ENCODE measurements around the gene CLCN5. TPM values are rescaled to one million over a fixed set of nuclear protein-coding genes. Genes with fewer than 3 reads are reported as not detected.

CLCN5 gene
- total RNA-seq, 1 donor from 2014 or later: 13.1 TPM

DNA sequence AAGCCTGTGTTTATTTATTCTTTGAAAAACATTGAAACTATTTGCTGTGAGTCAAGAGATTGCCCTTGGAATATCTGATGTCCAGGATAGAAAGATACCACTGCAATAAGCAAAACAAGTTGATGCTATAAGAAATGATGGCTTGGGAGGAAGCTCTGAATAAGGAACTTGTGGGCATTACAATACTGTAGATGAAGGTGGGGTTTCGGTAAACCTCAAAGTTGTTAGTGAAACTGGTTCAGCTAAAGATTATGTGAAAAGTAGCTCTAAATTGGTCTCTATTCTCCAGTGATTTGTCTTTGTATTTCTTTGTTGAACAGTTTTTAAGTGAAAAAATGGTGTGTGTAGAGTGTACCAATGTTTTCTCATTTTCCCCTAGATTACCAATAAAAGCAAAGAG is 149.7 kb downstream of the CLCN5 start:
- H3K4me3 Mint-ChIP-seq (ENCODE audit: unreplicated experiment): no peak overlapping the region
- H3K4me1 Mint-ChIP-seq (ENCODE audit: unreplicated experiment): peaks cover 4% of the 10 kb centered on the region
- no peak for TF ChIP-seq CTCF (IDR thresholded peaks at IDR 0.05)
- no peaks in the 10 kb centered on the region for H3K36me3 Mint-ChIP-seq (ENCODE audit: unreplicated experiment)
- H3K27ac Mint-ChIP-seq (ENCODE audit: unreplicated experiment): no peak overlapping the region
- no peak for DNase-seq (ENCODE audit: extremely low spot score, unreplicated experiment)
- no peaks in the 10 kb centered on the region for H3K27me3 Mint-ChIP-seq (ENCODE audit: unreplicated experiment)
- H3K9me3 Mint-ChIP-seq (ENCODE audit: unreplicated experiment): peaks cover 5% of the 10 kb centered on the region

GRCh38 chrX:50073601-50074000 is 151.2 kb downstream of the CLCN5 start:
- Mint-ChIP-seq H3K27me3 (ENCODE audit: unreplicated experiment) (no peaks in the 10 kb centered on the region), H3K27ac (ENCODE audit: unreplicated experiment) (no peak overlapping the region), H3K9me3 (ENCODE audit: unreplicated experiment) (peaks cover 5% of the 10 kb centered on the region), H3K36me3 (ENCODE audit: unreplicated experiment) (no peaks in the 10 kb centered on the region), H3K4me3 (ENCODE audit: unreplicated experiment) (no peak overlapping the region), H3K4me1 (ENCODE audit: unreplicated experiment) (no peaks in the 10 kb centered on the region)
- no peak for DNase-seq (ENCODE audit: extremely low spot score, unreplicated experiment)
- TF ChIP-seq CTCF (IDR thresholded peaks at IDR 0.05): no peak

- Mint-ChIP-seq H3K27ac (ENCODE audit: unreplicated experiment) (no peak overlapping the region), H3K36me3 (ENCODE audit: unreplicated experiment) (no peaks in the 10 kb centered on the region), H3K4me3 (ENCODE audit: unreplicated experiment) (no peak overlapping the region), H3K9me3 (ENCODE audit: unreplicated experiment) (no peaks in the 10 kb centered on the region), H3K4me1 (ENCODE audit: unreplicated experiment) (no peaks in the 10 kb centered on the region), H3K27me3 (ENCODE audit: unreplicated experiment) (no peaks in the 10 kb centered on the region)
- no peak for DNase-seq (ENCODE audit: extremely low spot score, unreplicated experiment)
- TF ChIP-seq CTCF (IDR thresholded peaks at IDR 0.05): no peak
Observed at GRCh38 chrX:50075630-50076339, 153.4 kb downstream of the CLCN5 start.

- Mint-ChIP-seq H3K27me3 (ENCODE audit: unreplicated experiment) (no peaks in the 10 kb centered on the region), H3K27ac (ENCODE audit: unreplicated experiment) (no peak overlapping the region), H3K9me3 (ENCODE audit: unreplicated experiment) (peaks cover 6% of the 10 kb centered on the region), H3K36me3 (ENCODE audit: unreplicated experiment) (peaks cover 3% of the 10 kb centered on the region), H3K4me3 (ENCODE audit: unreplicated experiment) (no peak overlapping the region), H3K4me1 (ENCODE audit: unreplicated experiment) (no peaks in the 10 kb centered on the region)
- no peak for DNase-seq (ENCODE audit: extremely low spot score, unreplicated experiment)
- peak; percentile 40 for TF ChIP-seq CTCF (IDR thresholded peaks at IDR 0.05)
Observed at GRCh38 chrX:50081282-50081889, 159.0 kb downstream of the CLCN5 start.

DNA sequence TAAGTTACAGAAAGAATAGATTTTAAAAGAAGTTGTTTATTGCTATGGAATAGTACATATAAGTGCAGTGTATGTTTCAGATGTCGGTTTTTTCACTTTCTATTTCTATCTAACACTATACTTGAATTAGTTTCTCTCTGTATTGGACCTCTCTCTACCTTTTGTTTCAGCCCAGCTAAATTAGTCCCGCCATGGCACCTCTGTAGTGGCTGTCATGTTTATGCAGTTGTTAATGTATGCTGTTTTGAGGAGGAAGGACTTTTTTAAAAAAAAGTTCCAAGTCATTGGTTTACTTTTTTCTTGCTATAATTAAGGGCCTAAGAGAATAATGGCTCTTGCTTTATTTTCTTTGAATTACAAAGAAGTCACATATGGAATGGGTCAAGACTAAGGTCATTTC is 160.3 kb downstream of the CLCN5 start:
- Mint-ChIP-seq H3K27me3 (ENCODE audit: unreplicated experiment) (no peaks in the 10 kb centered on the region), H3K9me3 (ENCODE audit: unreplicated experiment) (peaks cover 6% of the 10 kb centered on the region), H3K36me3 (ENCODE audit: unreplicated experiment) (peaks cover 3% of the 10 kb centered on the region), H3K27ac (ENCODE audit: unreplicated experiment) (no peak overlapping the region), H3K4me1 (ENCODE audit: unreplicated experiment) (no peaks in the 10 kb centered on the region), H3K4me3 (ENCODE audit: unreplicated experiment) (no peak overlapping the region)
- TF ChIP-seq CTCF (IDR thresholded peaks at IDR 0.05): no peak
- no peak for DNase-seq (ENCODE audit: extremely low spot score, unreplicated experiment)
